A673 (cell line): ENCODE results near the gene SP8.

ENCODE experiments used
- EZH2 ChIP-seq: fragments of 200-600 bp; sonication (generic); IDR thresholded peaks from 2 replicates; pipeline ENCODE4 v1.6.1; 2017; ENCODE audit warnings: borderline replicate concordance, low read depth, mild to moderate bottlenecking, mixed read lengths, antibody characterized with exemption, low read length; ENCODE audit not compliant: poor library complexity, severe bottlenecking
- TF ChIP-seq, protein P1 (sequence below): fragments of 300-800, 200-600 bp; sonication (generic); conservative IDR thresholded peaks from 2 replicates; pipeline ENCODE4 v1.5.1; 2017; ENCODE audit warnings: low read depth, mild to moderate bottlenecking, antibody characterized with exemption, low read length, moderate library complexity, mixed read lengths

- TF ChIP-seq, protein P1, sequence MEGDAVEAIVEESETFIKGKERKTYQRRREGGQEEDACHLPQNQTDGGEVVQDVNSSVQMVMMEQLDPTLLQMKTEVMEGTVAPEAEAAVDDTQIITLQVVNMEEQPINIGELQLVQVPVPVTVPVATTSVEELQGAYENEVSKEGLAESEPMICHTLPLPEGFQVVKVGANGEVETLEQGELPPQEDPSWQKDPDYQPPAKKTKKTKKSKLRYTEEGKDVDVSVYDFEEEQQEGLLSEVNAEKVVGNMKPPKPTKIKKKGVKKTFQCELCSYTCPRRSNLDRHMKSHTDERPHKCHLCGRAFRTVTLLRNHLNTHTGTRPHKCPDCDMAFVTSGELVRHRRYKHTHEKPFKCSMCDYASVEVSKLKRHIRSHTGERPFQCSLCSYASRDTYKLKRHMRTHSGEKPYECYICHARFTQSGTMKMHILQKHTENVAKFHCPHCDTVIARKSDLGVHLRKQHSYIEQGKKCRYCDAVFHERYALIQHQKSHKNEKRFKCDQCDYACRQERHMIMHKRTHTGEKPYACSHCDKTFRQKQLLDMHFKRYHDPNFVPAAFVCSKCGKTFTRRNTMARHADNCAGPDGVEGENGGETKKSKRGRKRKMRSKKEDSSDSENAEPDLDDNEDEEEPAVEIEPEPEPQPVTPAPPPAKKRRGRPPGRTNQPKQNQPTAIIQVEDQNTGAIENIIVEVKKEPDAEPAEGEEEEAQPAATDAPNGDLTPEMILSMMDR: no peak
- no peak for TF ChIP-seq EZH2
Measured at GRCh38 chr7:20783125-20783699, 3.5 kb downstream of the SP8 start.
